ELR (cell line): ENCODE results near the gene C11orf52.
"Not testable (repeated sequence)": the region's sequence is repeated elsewhere in the genome, so short reads cannot be mapped to it uniquely, and the experiment has no call there.

Experiments
- DNase-seq: peaks from one replicate; pipeline ENCODE4 v3.0.0-alpha.2; 2015; ENCODE audit warnings: low read depth

The C11orf52 gene

DNA sequence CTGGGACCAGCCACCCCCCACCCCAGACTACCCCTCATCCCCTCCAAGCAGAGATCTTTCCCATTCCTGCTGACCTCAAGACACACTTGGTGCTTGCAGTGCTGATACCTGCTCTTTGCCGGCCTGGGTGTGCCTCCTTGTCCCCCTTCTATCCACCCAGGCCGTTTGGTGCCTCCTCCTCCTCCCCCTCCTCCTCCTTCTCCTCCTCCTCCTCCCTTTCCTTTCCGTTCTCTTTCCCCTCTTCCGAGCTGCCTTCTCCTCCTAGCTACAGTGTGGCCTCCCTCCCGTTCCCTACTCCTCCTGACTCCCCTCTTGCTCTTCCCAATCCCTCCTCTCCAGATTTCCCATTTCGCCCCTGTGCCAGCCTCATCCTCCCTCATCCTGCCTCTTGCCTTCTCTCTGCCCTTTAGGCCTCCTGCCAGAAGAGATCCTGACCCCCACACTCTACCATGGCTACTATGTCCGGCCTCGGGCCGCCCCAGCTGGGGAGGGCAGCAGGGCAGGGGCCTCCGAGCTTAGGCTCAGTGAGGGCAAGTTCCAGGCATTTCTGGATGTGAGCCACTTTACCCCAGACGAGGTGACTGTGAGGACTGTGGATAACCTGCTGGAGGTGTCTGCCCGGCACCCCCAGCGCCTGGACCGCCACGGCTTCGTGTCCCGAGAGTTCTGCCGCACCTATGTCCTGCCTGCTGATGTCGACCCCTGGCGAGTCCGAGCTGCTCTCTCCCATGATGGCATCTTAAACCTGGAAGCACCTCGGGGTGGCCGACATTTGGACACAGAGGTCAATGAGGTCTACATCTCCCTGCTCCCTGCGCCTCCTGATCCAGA lies 5.5 kb upstream of the C11orf52 start:
- no peak for DNase-seq

DNA sequence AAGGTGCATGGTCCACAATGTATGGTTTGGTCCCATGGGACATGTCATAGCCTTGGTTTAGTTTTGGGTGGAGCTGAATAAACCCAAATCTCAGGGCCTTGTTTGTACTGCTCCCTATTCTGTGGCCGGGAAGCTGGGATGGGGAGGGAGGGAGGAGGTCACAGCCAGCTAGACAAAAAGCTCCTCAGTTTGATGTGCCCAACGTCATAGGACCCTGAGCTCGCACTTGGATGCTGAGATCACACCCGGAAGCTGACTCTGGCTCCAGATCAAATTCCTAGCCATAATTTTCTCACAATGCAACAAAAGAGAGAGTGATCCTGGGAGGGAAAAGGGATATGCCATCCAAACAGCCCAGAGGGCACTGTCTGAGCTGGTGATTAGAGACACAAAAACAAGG lies 4.7 kb upstream of the C11orf52 start:
- peak; percentile 44 for DNase-seq

DNA sequence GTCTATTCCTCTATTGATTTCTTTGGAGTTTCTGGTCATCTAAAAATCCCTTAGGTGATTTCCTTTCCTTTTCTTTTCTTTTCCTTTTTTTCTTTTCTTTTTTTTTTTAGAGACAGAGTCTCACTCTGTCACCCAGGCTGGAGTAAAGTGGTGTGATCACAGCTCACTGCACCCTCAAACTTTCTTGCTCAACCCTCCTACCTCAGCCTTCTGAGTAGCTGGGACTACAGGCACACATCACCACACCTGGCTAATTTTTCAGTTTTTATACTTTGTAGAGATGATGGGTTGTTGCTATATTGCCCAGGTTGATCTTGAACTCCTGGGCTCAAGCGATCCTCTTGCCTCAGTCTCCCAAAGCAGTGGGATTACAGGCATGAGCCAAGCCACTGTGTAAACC lies 1.9 kb upstream of the C11orf52 start:
- DNase-seq = no peak

DNA sequence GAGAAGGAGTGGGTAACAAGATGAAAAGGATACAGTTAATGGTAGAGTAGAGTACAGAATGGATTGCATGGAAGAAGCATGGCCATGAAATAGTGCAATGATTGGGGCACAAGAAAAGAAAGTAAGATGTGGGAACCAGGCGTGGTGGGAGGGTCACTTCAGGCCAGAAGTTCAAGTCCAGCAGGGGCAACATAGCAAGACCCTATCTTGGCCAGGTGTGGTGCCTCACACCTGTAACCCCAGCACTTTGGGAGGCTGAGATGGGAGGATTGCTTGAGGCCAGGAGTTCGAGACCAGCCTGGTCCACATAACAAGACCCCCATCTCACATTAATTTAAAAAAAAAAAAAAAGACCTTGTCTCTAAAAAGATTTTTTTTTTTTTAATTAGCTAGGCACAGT lies 1.4 kb upstream of the C11orf52 start:
- no peak for DNase-seq

DNA sequence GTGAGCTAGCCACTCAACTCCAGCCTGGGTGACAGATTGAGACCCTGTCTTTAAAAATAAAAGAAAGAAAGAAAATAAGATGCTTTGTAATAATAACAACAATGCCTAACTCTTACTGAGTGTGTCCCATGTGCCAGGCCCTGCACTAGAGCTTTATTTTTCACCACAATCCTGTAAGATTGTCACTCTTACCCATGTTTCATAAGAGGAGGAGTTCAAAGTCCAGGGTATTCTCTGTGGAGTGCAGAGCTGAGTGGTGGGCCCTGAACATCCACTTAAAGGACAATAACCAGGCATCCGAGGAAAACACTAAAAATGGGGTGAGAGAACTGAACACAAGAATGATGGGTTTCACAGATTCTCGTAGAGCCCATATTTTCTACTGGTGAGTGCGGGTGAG lies 925 bp upstream of the C11orf52 start:
- DNase-seq = no peak

DNA sequence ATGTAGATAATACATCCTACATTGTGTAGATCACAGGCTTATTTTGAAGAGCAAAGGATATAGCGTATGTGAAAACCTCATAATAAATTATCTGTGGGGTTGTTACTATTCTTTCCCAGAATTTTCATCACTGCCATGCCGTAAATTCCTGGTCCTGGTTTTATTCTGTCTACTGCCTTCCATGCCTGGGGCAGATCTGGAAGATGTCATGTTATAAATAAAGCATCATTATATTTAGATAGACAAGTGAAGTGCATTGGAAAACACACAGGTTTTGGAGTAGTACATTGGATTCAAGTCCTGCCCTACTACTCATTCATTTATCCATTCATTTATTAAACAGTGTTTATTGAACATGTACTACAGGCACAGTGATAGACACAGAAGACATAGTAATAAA lies 2.2 kb downstream of the C11orf52 start:
- no peak for DNase-seq

DNA sequence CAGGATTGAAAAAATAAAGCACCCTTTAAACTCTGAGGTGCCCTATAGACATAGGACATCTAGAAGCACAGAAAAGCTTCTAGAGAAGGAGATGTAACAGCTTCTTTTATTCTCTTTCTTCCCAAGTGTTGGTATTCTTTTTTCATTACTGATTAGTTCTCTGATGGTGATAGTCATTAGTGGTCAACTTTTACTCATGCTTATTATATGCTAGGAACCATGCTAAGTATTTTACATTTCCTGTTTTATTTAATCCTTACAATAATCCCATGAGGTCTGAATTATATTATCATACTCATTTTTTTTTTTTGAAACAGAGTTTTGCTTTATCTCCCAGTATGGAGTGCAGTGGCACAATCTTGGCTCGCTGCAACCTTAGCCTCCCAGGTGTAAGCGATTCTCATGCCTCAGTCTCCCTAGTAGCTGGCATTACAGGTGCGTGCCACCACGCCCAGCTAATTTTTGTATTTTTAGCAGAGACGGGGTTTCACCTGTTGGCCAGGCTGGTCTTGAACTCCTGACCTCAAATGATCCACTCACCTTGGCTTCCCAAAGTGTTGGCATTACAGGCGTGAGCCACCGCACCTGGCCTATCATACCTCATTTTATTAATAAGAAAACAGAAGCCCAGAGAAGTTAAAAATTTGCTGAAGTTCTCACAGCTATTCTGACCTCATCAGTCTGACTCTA lies 3.0 kb downstream of the C11orf52 start:
- no peak for DNase-seq

DNA sequence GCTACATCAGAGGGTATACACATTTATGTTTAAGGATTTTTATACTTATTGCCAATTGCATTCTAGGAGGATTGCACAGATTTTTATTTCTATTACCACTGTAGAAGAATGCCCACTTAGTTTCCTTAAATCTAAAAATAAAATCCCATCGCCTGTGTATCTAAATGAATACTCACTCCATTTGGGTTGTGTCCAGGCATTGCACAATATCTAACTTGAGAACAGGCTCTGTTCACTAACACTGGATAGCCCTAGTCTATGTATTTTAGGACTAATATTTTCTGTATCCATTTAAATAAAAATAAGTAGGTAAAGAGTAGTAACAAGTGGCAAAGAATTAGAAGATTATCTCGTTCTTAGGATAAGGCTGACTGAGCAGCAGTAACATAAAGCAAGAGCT lies 4.1 kb downstream of the C11orf52 start:
- peak; percentile 62 for DNase-seq

DNA sequence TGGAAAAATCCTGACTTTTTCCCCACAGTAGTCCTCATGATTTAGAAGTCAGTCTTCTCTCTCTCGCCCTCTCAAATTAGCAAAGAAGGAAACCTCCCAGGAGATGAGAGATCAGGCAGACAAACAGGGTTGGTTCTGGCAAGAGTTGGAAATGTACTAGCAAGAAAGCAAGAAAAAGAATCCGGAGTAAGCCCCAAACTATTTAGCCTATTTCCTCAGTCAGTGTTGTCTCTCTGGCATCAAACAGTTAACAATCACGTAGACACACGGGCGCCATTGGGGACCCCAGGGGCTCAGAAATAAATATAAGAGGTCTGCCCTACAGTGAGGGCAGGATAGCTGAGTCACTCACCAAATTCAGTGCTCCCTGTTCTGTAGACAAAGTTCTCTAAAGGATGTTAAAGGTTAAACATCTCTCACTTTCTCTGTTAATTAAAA lies 4.7 kb downstream of the C11orf52 start:
- DNase-seq = peak; percentile 25

DNA sequence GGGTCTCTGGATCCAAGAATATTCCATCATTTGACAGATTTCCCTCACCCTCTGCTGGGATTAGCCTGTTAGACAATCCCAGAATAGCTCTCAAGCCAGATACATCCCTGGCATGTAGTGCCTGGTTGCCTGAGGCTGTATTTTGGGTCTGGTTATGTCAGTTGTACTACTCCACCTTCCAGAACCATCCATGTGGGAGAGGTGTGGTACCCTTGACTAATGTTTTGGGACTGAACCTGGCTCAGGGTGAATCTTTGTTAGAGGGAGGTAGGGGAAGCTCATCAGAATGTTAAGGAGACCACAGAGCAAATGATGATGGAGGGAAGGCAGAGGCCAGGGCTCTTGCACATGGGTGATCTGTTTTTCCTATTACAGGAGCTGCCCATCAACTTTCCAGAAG lies 5.2 kb downstream of the C11orf52 start:
- DNase-seq = no peak

DNA sequence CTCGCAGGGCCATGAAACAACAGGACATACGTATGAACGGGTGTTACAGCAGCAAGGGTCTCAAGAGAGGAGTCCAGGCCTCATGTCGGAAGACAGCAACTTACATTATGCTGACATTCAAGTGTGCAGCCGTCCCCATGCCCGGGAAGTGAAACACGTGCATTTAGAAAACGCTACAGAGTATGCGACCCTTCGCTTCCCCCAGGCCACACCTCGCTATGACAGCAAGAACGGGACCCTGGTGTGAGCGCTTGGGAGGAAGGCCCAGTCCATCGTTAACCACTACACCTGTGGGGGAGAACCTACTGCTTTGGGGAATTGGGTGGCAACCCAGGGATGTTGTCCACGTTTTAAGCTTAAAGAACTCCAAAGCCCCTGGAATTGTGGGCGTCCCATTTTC lies 7.2 kb downstream of the C11orf52 start:
- no peak for DNase-seq

DNA sequence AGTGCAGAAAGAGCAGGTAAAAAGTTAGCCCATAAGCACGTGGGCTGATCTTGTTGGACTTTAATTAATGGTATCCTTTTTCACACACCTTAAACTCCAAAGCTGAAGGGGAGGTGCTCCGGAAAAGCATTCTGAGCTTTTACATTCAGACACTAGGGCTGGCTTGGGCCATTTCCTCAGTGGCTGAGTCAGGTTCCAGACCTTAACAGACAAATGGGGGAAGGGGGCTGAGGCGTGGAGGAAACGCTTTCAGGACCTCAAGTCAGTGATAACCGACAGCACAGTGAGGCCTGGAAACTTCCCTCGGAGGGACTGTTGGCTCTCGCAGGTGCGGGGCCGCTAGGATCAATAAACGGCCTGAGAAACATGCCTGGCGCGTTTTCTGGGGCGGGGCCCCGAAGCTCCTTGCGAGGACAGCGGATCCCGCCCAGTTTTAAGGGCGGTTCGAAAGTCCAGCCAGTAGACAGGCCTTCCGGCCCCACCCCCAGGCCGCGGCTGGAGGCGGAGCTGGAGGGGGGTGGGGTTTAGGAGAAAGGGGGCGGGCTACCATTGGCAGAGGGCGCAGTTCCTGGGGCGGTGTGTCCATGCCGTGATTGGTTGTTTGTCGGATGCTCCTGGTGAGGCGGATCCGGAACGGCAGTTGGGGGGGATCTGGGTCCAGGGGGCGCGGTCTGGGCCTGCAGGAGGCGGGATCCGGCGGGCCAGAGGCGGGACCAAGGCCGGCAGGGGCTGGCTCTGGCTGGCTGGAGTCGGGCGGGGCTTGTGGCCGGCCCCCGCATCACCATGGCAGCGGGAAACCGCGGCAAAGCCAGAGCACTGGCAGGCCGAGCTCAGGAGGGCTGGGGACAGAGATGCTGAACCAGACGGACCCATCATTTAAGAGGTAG lies 8.0 kb downstream of the C11orf52 start:
- peak; percentile 96 for DNase-seq

DNA sequence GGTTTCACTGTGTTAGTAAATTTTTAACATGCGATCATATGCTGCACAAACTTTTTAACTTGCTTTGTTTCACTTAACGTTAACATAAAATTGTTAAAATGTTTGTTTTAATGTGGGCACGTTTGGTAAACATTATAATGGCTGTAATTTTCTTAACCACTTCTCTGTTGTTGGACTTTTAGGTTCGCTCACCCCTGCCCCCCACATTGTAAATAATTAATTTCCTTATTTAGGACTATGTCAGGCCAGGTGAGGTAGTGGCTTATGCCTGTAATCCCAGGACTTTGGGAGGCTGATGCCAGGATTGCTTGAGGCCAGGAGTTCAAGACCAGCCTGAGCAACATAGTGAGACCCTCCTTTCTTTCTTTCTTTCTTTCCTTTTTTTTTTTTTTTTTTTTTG lies 11.8 kb downstream of the C11orf52 start:
- DNase-seq = no peak

DNA sequence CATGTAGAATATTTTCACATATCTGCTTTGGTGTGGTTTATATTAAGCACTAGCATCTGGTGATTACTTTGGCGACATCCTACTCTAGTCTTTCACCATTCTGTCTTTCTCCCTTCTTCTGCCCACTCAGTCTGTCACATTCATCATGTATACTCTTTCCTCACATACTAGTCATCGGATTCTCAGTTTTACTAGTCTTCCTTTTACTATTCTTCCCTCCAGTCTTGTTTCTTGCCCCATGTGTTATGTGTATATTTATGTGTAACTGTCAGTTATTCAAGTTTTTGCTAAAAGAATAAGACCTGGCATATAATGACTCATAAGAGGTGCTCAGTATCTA lies 13.9 kb downstream of the C11orf52 start:
- DNase-seq = no peak

DNA sequence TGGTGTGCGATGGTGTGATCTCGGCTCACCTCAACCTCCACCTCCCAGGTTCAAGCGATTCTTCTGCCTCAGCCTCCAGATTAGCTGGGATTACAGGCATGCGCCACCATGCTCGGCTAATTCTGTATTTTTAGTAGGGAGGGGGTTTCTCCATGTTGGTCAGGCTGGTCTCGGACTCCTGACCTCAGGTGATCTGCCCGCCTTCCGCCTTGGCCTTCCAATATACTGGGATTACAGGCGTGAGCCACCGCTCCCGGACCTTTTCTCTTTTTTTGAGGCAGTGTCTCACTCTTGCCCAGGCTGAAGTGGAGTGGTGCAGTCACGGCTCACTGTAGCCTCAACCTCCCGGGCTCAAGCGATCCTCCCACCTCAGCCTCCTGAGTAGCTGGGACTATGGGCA lies 14.5 kb downstream of the C11orf52 start:
- not testable (repeated sequence) for DNase-seq

DNA sequence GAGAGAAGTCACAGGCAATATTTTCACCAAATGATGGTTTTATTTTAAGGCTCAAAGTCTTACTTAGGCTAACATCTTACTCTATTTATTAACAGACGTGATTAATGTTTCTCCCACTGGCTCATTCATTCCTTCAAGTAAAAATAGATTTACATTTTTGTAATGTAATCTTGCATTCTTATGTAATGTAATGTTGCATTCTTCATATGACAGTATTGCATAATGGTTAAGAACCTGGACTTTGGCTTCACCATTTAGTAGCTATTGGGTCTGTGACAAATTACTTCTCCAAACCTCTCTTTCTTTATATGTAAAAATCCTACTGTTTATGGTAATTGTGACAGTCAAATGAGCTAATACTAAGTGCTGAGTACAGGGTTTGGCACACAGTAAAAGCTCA lies 15.2 kb downstream of the C11orf52 start:
- no peak for DNase-seq

DNA sequence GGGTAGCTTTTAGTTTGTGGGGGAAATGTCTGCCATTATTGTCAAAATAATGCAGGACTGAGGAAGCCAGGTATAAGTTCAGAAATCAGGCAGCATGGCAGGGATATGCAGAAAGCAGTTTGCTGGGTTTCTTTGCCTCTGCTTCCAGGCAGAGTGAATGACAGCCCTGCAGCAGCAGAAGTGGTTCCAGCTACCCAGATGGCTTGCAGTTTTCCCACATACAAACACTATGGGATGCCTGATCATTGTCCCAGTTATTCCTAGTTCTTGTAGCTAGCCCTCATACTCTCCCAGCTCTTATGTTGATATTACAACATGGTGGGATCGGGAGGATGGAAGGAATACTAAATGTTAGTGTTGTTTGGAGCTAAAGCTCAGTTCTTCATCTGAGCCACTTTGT lies 15.6 kb downstream of the C11orf52 start:
- no peak for DNase-seq

DNA sequence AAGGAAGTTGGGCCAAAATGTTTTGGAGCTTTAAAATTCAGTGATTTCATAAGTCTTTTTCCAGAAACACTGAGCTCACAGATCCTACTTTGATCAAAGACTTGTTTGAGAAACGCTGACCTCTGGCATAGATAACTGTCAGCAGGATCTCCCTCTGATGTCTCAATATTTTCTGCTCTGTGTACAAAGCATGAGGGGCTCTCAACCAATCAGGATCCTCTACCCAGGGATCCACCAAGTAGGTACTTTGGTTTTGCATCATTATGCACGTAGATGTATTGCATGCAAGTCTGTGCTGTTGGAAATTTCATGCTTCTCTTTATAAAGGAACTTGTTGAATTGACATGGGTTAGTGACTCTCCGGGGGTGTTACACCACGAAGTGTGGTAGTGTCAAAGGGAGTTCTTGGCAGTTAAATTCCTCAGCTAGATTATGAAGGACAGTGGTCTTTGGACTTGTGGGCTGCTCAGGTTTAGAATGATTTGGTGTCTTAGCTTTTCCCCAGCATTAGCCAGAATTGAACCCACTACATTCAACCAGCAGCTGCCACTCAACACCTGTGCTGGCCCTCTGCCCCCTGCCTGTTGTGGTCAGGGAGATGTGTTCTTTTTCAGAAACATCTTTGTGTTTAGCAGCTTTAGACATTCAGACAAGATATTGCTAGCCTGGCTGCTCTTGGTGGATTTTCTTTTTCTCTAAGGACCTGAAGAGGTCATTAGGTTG lies 16.8 kb downstream of the C11orf52 start:
- DNase-seq = no peak

DNA sequence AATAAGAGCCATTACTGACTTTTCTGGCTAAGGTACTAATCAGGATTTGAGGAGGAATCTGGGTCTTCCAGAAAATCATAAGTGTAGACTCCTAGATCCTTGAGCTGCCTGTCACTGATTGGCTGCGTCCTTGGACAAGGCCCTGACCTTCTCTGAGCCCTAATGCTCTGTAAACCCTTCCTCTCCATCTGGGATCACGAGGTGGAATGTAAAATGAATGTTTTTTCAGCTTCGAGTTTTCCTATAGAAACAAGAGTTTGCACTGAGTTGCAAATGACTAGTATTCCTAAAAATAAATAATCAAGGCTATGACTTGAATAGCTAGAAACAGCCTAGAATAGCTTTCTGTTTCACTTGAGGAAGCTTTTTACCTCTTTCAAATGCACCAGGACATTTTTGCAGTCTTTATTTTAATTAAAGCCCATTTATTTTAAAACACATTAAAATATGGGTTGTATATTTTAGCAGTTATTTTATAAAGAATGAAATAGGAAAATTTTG lies 17.4 kb downstream of the C11orf52 start:
- DNase-seq = no peak

DNA sequence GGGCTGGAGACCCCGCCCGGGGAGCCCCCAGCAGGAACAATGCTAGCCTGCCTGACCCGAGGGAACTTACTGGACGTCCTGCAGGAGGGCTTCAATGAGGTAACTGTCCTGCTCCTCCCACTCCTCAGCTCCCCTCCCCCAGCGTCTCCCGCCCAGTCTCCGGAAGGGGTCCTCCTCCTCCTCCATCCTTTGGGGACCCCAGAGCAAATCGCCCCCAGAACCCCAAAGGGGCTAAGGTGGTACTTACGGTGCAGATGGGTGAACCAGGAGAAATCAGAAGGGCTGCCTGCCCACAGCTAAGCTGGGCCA lies 18.7 kb downstream of the C11orf52 start:
- DNase-seq = no peak

DNA sequence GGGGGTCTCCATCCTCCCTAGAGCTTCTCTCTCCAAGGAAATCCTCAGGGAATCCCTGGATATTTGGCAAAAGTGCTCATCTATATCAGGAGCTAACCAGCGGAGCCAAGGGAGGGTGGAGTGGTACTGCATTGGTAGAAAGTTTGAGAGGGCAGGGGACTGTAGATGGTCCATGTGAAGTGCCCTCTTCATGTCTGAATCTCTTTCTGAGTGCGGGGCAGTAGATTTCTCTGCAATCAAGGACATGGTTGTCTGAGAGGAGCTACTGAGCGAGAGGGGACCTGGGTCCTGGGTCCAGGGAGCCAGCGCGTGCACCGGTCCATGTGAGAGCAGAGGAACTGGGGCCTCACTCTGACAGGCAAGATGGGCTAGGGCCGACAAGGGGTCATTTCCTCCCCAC lies 19.1 kb downstream of the C11orf52 start:
- DNase-seq = no peak

DNA sequence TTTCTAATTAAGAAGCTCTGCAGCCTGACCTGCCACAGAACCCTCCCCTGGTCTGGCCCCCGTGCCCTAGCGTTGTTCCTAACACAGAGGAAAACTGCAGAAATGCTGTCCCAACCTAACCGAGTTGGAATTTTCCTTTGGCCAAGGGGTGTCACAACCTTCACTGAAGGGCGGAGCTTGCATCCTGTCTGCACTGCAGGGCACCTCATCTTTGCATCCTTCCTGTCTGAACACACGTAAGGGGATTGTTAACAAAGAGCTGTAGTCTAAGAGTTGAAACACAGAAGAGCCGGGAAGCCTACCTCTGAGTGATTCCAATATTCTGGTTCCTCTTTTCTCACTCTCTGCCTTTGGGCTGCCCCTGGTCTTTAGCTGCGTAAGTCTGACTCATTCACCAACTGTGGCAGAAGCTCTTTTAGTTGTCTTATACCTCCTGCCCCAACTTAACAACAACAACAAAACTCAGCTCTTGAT lies 20.0 kb downstream of the C11orf52 start:
- DNase-seq = peak; percentile 73
